H1 (cell line): Measurements from ENCODE around the gene VTN. TPM values are rescaled to one million over a fixed set of nuclear protein-coding genes. Genes with fewer than 3 reads are reported as not detected.

Experiments
- CTCF ChIA-PET: fragments of 300-600 bp; sonication (Branson Sonifier 250); formaldehyde crosslinking; loops from one replicate; lab custom pipeline; 2021; ENCODE audit not compliant: partially characterized antibody; lab: Charles Lee
- POLR2A ChIA-PET: fragments of 300-600 bp; sonication (Branson Sonifier 250); formaldehyde crosslinking; loops from one replicate; lab custom pipeline; 2021; ENCODE audit warnings: inconsistent platforms; ENCODE audit not compliant: partially characterized antibody; lab: Charles Lee
- DNase-seq, 2 experiments: peaks; one replicate each; pipeline versions ENCODE4 v3.0.0 to v3.0.0-alpha.2; 2010 to 2022; ENCODE audit warnings: low spot score in 2 of 2, low read depth in 1 of 2, mixed read lengths in 1 of 2
- FAIRE-seq: peaks from 2 replicates; lab custom pipeline; 2011; peaks lifted over from hg19 to GRCh38; lab: Jason Lieb, UNC
- H2AFZ ChIP-seq: 2 replicates; pipeline ENCODE4 v1.8.1; 2012; ENCODE audit warnings: low read length, inconsistent platforms
- H2AK5ac ChIP-seq: 2 replicates; pipeline ENCODE4 v1.6.1; 2013; ENCODE audit warnings: low read depth, low read length
- H2BK120ac ChIP-seq: replicated peaks from 2 replicates; pipeline ENCODE3; 2013; ENCODE audit warnings: low read depth, low read length, inconsistent platforms
- H2BK12ac ChIP-seq: 2 replicates; pipeline ENCODE4 v1.6.1; 2013; ENCODE audit warnings: low read depth, low read length
- H2BK15ac ChIP-seq: 2 replicates; pipeline ENCODE4 v1.6.1; 2013; ENCODE audit warnings: low read length
- H2BK20ac ChIP-seq: 2 replicates; pipeline ENCODE4 v1.6.1; 2013; ENCODE audit warnings: low read length
- H2BK5ac ChIP-seq: 2 replicates; pipeline ENCODE4 v1.6.1; 2013; ENCODE audit warnings: low read depth, low read length
- H3K14ac ChIP-seq: 2 replicates; pipeline ENCODE4 v1.6.1; 2013; ENCODE audit warnings: inconsistent platforms; ENCODE audit not compliant: insufficient read length
- H3K18ac ChIP-seq: 2 replicates; pipeline ENCODE4 v1.6.1; 2013; ENCODE audit warnings: low read length; ENCODE audit errors: extremely low read depth
- H3K23ac ChIP-seq: 2 replicates; pipeline ENCODE4 v1.6.1; 2013; ENCODE audit warnings: inconsistent platforms; ENCODE audit not compliant: insufficient read length
- H3K23me2 ChIP-seq: 2 replicates; pipeline ENCODE4 v1.6.1; 2013; ENCODE audit warnings: low read depth, low read length
- H3K27ac ChIP-seq: 2 replicates; pipeline ENCODE4 v1.6.1; 2011; ENCODE audit warnings: low read depth, low read length, inconsistent platforms
- H3K27me3 ChIP-seq, 4 experiments: replicated peaks in 1 of 4; 1 replicate in 1 of 4; 2 replicates in 3 of 4; pipeline versions ENCODE4 v1.6.1 to v1.8.1; 2011 to 2013; ENCODE audit warnings: low read length in 3 of 4, mild to moderate bottlenecking in 3 of 4, inconsistent platforms in 2 of 4, mixed read lengths in 2 of 4, moderate library complexity in 1 of 4; ENCODE audit not compliant: control insufficient read depth in 3 of 4, insufficient read depth in 3 of 4; ENCODE audit errors: extremely low read depth in 1 of 4
- H3K36me3 ChIP-seq, 4 experiments: 2 replicates each; pipeline versions ENCODE4 v1.6.1 to v1.8.1; 2011 to 2013; ENCODE audit warnings: mild to moderate bottlenecking in 4 of 4, low read length in 3 of 4, moderate library complexity in 2 of 4, control low read depth in 1 of 4, inconsistent platforms in 1 of 4; ENCODE audit not compliant: insufficient read depth in 4 of 4, control insufficient read depth in 2 of 4
- H3K4ac ChIP-seq: replicated peaks from 2 replicates; pipeline ENCODE3; 2013; ENCODE audit warnings: low read length, low read depth, mixed read lengths, inconsistent platforms; ENCODE audit not compliant: insufficient read length
- H3K4me1 ChIP-seq, 4 experiments: replicated peaks in 1 of 4; 1 replicate in 1 of 4; 2 replicates in 3 of 4; pipeline versions ENCODE4 v1.6.1 to v1.8.1; 2011 to 2013; ENCODE audit warnings: low read length in 3 of 4, inconsistent platforms in 2 of 4, mixed read lengths in 1 of 4; ENCODE audit not compliant: insufficient read depth in 4 of 4, control insufficient read depth in 3 of 4
- H3K4me2 ChIP-seq, 2 experiments: 2 replicates each; pipeline versions ENCODE4 v1.6.1 to v1.8.1; 2011 to 2013; ENCODE audit warnings: low read depth in 2 of 2, low read length in 2 of 2, control low read depth in 1 of 2, inconsistent platforms in 1 of 2, mild to moderate bottlenecking in 1 of 2; ENCODE audit not compliant: insufficient read depth in 1 of 2
- H3K4me3 ChIP-seq, 4 experiments: fragments of 200-600, 300-600 bp in 1 of 4; sonication (generic), shearing (Covaris generic), sonication (Bioruptor Twin) in 1 of 4; 2 replicates each; pipeline versions ENCODE4 v1.5.1 to v1.8.1; 2011 to 2016; ENCODE audit warnings: low read length in 4 of 4, low read depth in 3 of 4, control low read depth in 2 of 4, inconsistent platforms in 2 of 4, mild to moderate bottlenecking in 2 of 4, mixed read lengths in 1 of 4, moderate library complexity in 1 of 4; ENCODE audit not compliant: insufficient read depth in 2 of 4; ENCODE audit errors: extremely low read depth in 1 of 4
- H3K56ac ChIP-seq: replicated peaks from 2 replicates; pipeline ENCODE3; 2013; ENCODE audit warnings: low read depth, mild to moderate bottlenecking, mixed read lengths, low read length, inconsistent platforms; ENCODE audit not compliant: insufficient read length
- H3K79me1 ChIP-seq: 2 replicates; pipeline ENCODE4 v1.6.1; 2013; ENCODE audit warnings: low read depth, low read length, control low read depth
- H3K79me2 ChIP-seq, 2 experiments: 2 replicates each; pipeline versions ENCODE4 v1.6.1 to v1.8.1; 2012 to 2013; ENCODE audit warnings: low read length in 2 of 2, mild to moderate bottlenecking in 2 of 2, inconsistent platforms in 1 of 2; ENCODE audit not compliant: insufficient read depth in 2 of 2, control insufficient read depth in 1 of 2
- H3K9ac ChIP-seq, 4 experiments: replicated peaks in 1 of 4; 1 replicate in 1 of 4; 2 replicates in 3 of 4; pipeline versions ENCODE4 v1.6.1 to v1.8.1; 2011 to 2013; ENCODE audit warnings: low read depth in 3 of 4, low read length in 3 of 4, control low read depth in 2 of 4, mild to moderate bottlenecking in 2 of 4, moderate library complexity in 2 of 4, inconsistent platforms in 1 of 4; ENCODE audit errors: extremely low read depth in 1 of 4
- H3K9me3 ChIP-seq, 2 experiments: 2 replicates each; pipeline versions ENCODE4 v1.6.1 to v1.8.1; 2012 to 2013; ENCODE audit warnings: mild to moderate bottlenecking in 2 of 2, moderate library complexity in 2 of 2, control low read depth in 1 of 2, inconsistent platforms in 1 of 2, low read depth in 1 of 2, low read length in 1 of 2, mixed read lengths in 1 of 2; ENCODE audit not compliant: insufficient read depth in 2 of 2
- H4K20me1 ChIP-seq, 2 experiments: replicated peaks in 1 of 2; 2 replicates each; pipeline versions ENCODE3 to v1.8.1; 2011 to 2013; ENCODE audit warnings: inconsistent platforms in 2 of 2, low read length in 2 of 2, mild to moderate bottlenecking in 1 of 2; ENCODE audit not compliant: insufficient read depth in 2 of 2, control insufficient read depth in 1 of 2
- H4K5ac ChIP-seq: 2 replicates; pipeline ENCODE4 v1.6.1; 2013; ENCODE audit warnings: low read length, low read depth, mixed read lengths, inconsistent platforms; ENCODE audit not compliant: insufficient read length
- H4K8ac ChIP-seq: 2 replicates; pipeline ENCODE4 v1.8.0; 2013; ENCODE audit warnings: mild to moderate bottlenecking, moderate library complexity, low read length, inconsistent platforms; ENCODE audit not compliant: insufficient read depth; ENCODE audit errors: extremely low read depth
- H4K91ac ChIP-seq: replicated peaks from 2 replicates; pipeline ENCODE3; 2013; ENCODE audit warnings: low read length, mixed read lengths, inconsistent platforms; ENCODE audit not compliant: insufficient read length
- CBX5 ChIP-seq: fragments of 300-800, 300-1000 bp; sonication (generic); IDR thresholded peaks from 2 replicates; pipeline ENCODE4 v1.7.1; 2016; ENCODE audit warnings: antibody characterized with exemption, low read length, low read depth
- RXRA ChIP-seq: IDR thresholded peaks from 2 replicates; pipeline ENCODE4 v1.6.1; 2011; ENCODE audit warnings: low read depth, mild to moderate bottlenecking, low read length, moderate library complexity; ENCODE audit not compliant: insufficient read depth
- WGBS, 2 experiments: shearing (Covaris generic) in 1 of 2; methylation state at CpG; one replicate each; pipeline versions ENCODE4 v1.1.6 to v1.1.7; 2013 to 2015; ENCODE audit warnings: low lambda C conversion rate in 2 of 2, mixed read lengths in 2 of 2, inconsistent platforms in 1 of 2, low coverage in 1 of 2, missing lambda C conversion rate in 1 of 2; ENCODE audit not compliant: insufficient replicate concordance in 2 of 2, insufficient coverage in 1 of 2, insufficient read length in 1 of 2; ENCODE audit errors: extremely low coverage in 1 of 2, missing lambda C conversion rate in 1 of 2; 5-methylcytosine and 5-hydroxymethylcytosine counted together
- polyA plus RNA-seq, 7 experiments: library from polyadenylated mRNA; depleted of rRNA in 3 of 7; stranded (reverse) in 5 of 7; unstranded in 2 of 7; fragments of >200 nt in 5 of 7; fragments of 200-250 nt in 2 of 7; gene quantifications; 1 replicate in 5 of 7; 2 replicates in 1 of 7; 4 replicates in 1 of 7; pipeline versions ENCODE4 v1.2.1 to v1.2.3, GENCODE V29; 2011 to 2013; ENCODE audit warnings: missing spikeins in 2 of 7, mixed read lengths in 2 of 7
- total RNA-seq: library from RNA; stranded (reverse); fragmentation: NEBNext Ultra II Directional; extraction: Animal tissue kit (Norgen Biotek cat#: 25700); gene quantifications from 2 replicates; pipeline ENCODE4 v1.2.1, GENCODE V29; 2021

The VTN gene
- total and polyA plus RNA-seq, 2 of the 8 experiments (the other 6 are each of a cell fraction or from before 2014, with no cell fraction given): 0.18 TPM; not detected in 1

DNA sequence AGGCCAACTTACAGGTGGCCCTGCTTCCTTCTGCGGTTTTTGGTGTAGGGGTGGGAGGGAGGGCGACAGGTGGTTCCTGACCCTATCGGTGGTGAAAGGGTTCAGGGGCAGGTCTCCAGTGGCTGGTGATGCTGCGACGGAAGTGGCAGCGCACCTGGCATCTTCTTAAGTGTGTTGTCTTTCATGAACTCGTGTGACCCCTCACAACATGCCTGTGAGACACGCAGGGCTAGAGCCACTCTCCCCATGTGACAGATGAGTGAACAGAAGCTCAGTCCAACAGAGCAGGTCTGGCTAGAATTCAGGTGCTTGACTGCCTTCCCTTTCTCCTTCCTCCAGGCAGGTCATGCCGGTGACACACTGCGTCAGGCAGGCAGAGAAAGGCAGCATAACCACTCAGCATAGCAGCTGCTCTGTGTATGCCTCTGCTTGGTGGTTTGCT, 26.6 kb downstream of the VTN start:
- no peaks in the 10 kb centered on the region for H3K27me3 ChIP-seq
- no peak overlapping the region for H3K4me2 ChIP-seq
- H3K36me3 ChIP-seq: peaks cover 13 to 40% (median 31%) of the 10 kb centered on the region in 4 experiments
- no peaks in the 10 kb centered on the region for H3K23me2 ChIP-seq
- H3K79me1 ChIP-seq: peaks cover 5% of the 10 kb centered on the region; the same call in 1 of the 2 replicates
- H2BK5ac ChIP-seq: no peak overlapping the region; the same call in 1 of the 2 replicates
- no peak overlapping the region for H3K4ac ChIP-seq
- no peak overlapping the region for H3K18ac ChIP-seq
- no peak overlapping the region for H2BK120ac ChIP-seq
- CTCF ChIA-PET: interaction anchor here (0.7 to 1.0 kb wide), 3 partner anchors 25 to 110 kb away, joined by 3 read pairs; no protein-coding TSS in a partner anchor
- no peak overlapping the region for H2BK12ac ChIP-seq
- no peak overlapping the region for H4K8ac ChIP-seq
- H3K4me3 ChIP-seq: no peak overlapping the region
- no peak overlapping the region for H2AK5ac ChIP-seq
- H3K9ac ChIP-seq: no peak overlapping the region
- 94% methylated on average over 7 of the region's 10 CpGs; no CpG with 5 or more reads in 1 of the 2 experiments for WGBS, 2 experiments
- FAIRE-seq (no peak), DNase-seq (no peak)
- H3K4me1 ChIP-seq: peaks cover 0 to 4% (median 0%) of the 10 kb centered on the region in 4 experiments; a peak in 3 of 7 replicates
- H4K20me1 ChIP-seq: peaks cover 11 to 14% of the 10 kb centered on the region in 2 experiments
- no peaks in the 10 kb centered on the region; a peak in 1 of 4 replicates for H3K79me2 ChIP-seq
- no peak overlapping the region for H3K23ac ChIP-seq
- H2AFZ ChIP-seq: no peak overlapping the region
- no peak overlapping the region for H3K56ac ChIP-seq
- H4K91ac ChIP-seq: no peak overlapping the region
- H4K5ac ChIP-seq: no peak overlapping the region
- no peak overlapping the region for H3K27ac ChIP-seq
- no peaks in the 10 kb centered on the region for H3K9me3 ChIP-seq
- POLR2A ChIA-PET: interaction anchor here (0.6 to 9.7 kb wide), 6 partner anchors 8 to 128 kb away, joined by 3 to 92 read pairs (median 4); partner anchors contain the start of genes IFT20, POLDIP2 and TNFAIP1
- no peak overlapping the region for H2BK20ac ChIP-seq
- H2BK15ac ChIP-seq: no peak overlapping the region
- no peak overlapping the region for H3K14ac ChIP-seq
- no peak for TF ChIP-seq CBX5
- no peak for TF ChIP-seq RXRA
